Daoy (cell line): ENCODE data around the gene TTN. TPM values are rescaled to one million over a fixed set of nuclear protein-coding genes. Genes with fewer than 3 reads are reported as not detected.
"Not testable (repeated sequence)": the region's sequence is repeated elsewhere in the genome, so short reads cannot be mapped to it uniquely, and the experiment has no call there.

ENCODE experiments used
- DNase-seq: peaks from one replicate; pipeline ENCODE4 v3.0.0-alpha.2; 2015; ENCODE audit warnings: low read depth
- total RNA-seq: library from RNA; depleted of rRNA; stranded (reverse); fragments of >200 nt; shearing (Covaris generic); gene quantifications from 2 replicates; pipeline ENCODE4 v1.2.3, GENCODE V29; 2014

TTN gene
- total RNA-seq, 1 experiment from 2014 or later, result under 0.01 TPM

GRCh38 chr2:178666458-178666857 is 140.8 kb downstream of the TTN start:
- DNase-seq, result no peak

GRCh38 chr2:178658480-178658879 is 148.7 kb downstream of the TTN start:
- not testable (repeated sequence) for DNase-seq

- no peak for DNase-seq
These were observed 156.7 kb downstream of the TTN start for GRCh38 chr2:178650554-178650953.

- DNase-seq, result no peak
These were observed 162.3 kb downstream of the TTN start for GRCh38 chr2:178644919-178645318.

- DNase-seq, result no peak
These were observed 165.7 kb downstream of the TTN start for GRCh38 chr2:178641498-178641897.

- DNase-seq, result no peak
These were observed 171.3 kb downstream of the TTN start for GRCh38 chr2:178635897-178636296.

GRCh38 chr2:178632729-178633128 is 174.5 kb downstream of the TTN start:
- DNase-seq, result no peak

- no peak for DNase-seq
These were observed 176.6 kb downstream of the TTN start for GRCh38 chr2:178630581-178630980.

GRCh38 chr2:178629463-178629862 is 177.8 kb downstream of the TTN start:
- no peak for DNase-seq

GRCh38 chr2:178628605-178629004 is 178.6 kb downstream of the TTN start:
- no peak for DNase-seq

- DNase-seq, result no peak
These were observed 179.8 kb downstream of the TTN start for GRCh38 chr2:178627401-178627800.

GRCh38 chr2:178615969-178616368 is 191.3 kb downstream of the TTN start:
- DNase-seq, result no peak

- DNase-seq, result no peak
These were observed 204.3 kb downstream of the TTN start for GRCh38 chr2:178602901-178603300.

- no peak for DNase-seq
These were observed 214.6 kb downstream of the TTN start for GRCh38 chr2:178592655-178593054.

GRCh38 chr2:178589335-178589734 is 217.9 kb downstream of the TTN start:
- no peak for DNase-seq

- no peak for DNase-seq
These were observed 222.6 kb downstream of the TTN start for GRCh38 chr2:178584666-178585065.

GRCh38 chr2:178579006-178579405 is 228.2 kb downstream of the TTN start:
- DNase-seq, result peak; percentile 59

- no peak for DNase-seq
These were observed 232.4 kb downstream of the TTN start for GRCh38 chr2:178574789-178575188.

GRCh38 chr2:178568227-178568626 is 239.0 kb downstream of the TTN start:
- DNase-seq, result no peak

- peak; percentile 51 for DNase-seq
These were observed 254.2 kb downstream of the TTN start for GRCh38 chr2:178553047-178553446.

- no peak for DNase-seq
These were observed 256.9 kb downstream of the TTN start for GRCh38 chr2:178550352-178550751.

GRCh38 chr2:178542569-178542968 is 264.7 kb downstream of the TTN start:
- no peak for DNase-seq

GRCh38 chr2:178542161-178542560 is 265.1 kb downstream of the TTN start:
- DNase-seq, result no peak

GRCh38 chr2:178536037-178536436 is 271.2 kb downstream of the TTN start:
- DNase-seq, result no peak

GRCh38 chr2:178531168-178531567 is 276.1 kb downstream of the TTN start:
- no peak for DNase-seq
